DMS153 (cell line): Measurements from ENCODE around the gene HDHD3.

ENCODE experiments used
- DNase-seq: peaks from one replicate; lab custom pipeline; 2025; lab: John Stamatoyannopoulos, UW

The HDHD3 gene

DNA sequence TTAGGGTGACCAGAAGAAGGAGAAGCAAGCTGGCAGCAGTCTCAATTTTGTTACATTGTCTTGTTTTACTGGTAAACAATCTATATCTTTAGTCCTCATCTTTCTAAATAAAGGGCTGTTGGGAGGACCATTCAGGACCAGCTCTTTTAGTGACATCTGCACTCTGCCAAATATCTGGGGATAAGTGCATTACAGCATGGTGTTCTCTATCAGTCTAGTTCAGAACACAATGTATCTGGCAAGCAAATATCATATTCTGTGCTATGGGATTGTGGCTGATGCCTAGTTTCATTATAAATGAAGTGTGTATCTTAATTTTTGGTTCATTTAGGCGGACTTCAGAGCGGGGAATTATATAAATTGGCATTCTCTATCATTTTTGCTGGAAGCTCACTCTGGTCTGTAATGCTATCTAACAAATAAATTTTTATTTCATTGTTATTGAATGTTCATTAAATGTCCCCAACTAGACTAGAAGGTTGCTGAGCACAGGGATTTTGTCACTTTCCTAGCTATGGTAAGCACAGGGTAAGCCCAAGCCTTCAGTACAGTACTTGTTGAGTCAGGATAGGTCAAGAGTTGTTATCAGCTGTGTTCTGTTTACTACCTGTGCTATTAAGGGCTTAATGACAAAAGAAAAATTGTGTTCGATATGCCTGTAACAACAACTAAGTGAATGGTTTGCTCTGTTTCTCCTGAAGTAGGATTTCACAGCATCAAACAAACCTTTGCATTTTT is 48.6 kb downstream of the HDHD3 start:
- DNase-seq: no peak

DNA sequence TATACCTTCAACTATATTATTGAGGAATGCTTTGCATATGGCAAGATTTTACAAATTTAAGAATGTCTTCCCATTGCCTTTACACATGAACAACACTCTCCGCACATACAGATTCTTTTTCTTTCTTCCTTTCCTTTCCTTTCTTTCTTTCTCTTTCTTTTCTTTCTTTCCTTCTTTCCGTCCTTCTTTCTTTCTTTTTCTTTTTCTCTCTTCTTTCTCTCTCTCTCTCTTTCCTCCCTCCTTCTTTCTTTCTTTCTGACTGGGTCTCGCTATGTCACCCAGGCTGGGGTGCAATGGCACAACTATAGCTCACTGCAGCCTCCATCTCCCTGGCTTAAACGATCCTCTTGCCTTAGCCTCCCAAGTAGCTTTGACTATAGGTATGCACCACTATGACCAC is 50.6 kb downstream of the HDHD3 start:
- DNase-seq: no peak
